ENCODE results near the gene FRMD4A.

DNA sequence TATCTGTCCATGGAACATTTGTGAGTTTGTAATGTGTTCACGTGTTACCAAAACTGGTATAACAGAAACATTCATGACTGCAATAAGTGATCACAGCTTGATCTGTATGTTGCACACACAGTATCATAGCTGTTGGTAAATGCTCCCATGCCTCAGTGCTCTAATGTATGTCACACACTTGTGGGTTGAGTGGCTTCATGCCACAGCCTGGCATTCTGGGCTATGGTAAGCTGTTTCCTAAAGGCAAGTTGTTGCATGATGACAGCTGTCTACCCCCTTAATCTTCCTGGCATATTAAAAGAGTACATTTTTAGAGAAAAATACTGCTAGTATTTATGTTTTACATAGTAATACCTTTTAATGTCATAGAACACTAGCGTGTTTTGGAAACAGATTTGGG is 708.8 kb downstream of the FRMD4A start:
- no peak for TF ChIP-seq CTCF (IDR thresholded peaks at IDR 0.05; ENCODE audit: low read length)
- no peak for TF ChIP-seq EZH2 (optimal IDR thresholded peaks at IDR 0.05; ENCODE audit: low read depth, low read length)

Data from MM.1S (cell line).